HepG2 (cell line): Measurements from ENCODE around the gene KLHL11. TPM values are rescaled to one million over a fixed set of nuclear protein-coding genes. Genes with fewer than 3 reads are reported as not detected.
A peak's percentile ranks its signal among the peaks of the same experiment; 100 is the strongest.

Experiments used
- AGO2 ChIP-seq: fragments of 200-400 bp; formaldehyde crosslinking; optimal IDR thresholded peaks from 2 replicates; pipeline ENCODE3; 2017; ENCODE audit warnings: mild to moderate bottlenecking, low read depth, low read length, moderate library complexity
- ASH2L ChIP-seq: fragments of 300-600, 200-600 bp; sonication (generic); IDR thresholded peaks from 2 replicates; pipeline ENCODE4 v1.7.0; 2017; ENCODE audit warnings: low read depth, mild to moderate bottlenecking, moderate library complexity, mixed read lengths, low read length; ENCODE audit not compliant: insufficient read length
- FIP1L1 ChIP-seq: fragments of 200-400 bp; formaldehyde crosslinking; IDR thresholded peaks from 2 replicates; pipeline ENCODE4 v1.6.1; 2018; ENCODE audit warnings: low read depth, mild to moderate bottlenecking, low read length, moderate library complexity, borderline replicate concordance; ENCODE audit not compliant: insufficient read depth
- GFI1 ChIP-seq: sonication (generic); formaldehyde crosslinking; IDR thresholded peaks from 2 replicates; pipeline ENCODE4 v1.5.0; 2020; ENCODE audit warnings: missing genetic modification reagents, mild to moderate bottlenecking, borderline replicate concordance
- NCOA1 ChIP-seq: sonication (generic); formaldehyde crosslinking; IDR thresholded peaks from 2 replicates; pipeline ENCODE4 v1.9.0; 2021; ENCODE audit warnings: missing genetic modification reagents
- NFYB ChIP-seq: sonication (generic); formaldehyde crosslinking; IDR thresholded peaks from 2 replicates; pipeline ENCODE4 v1.4.0; 2020; ENCODE audit warnings: missing genetic modification reagents
- ONECUT2 ChIP-seq: sonication (generic); formaldehyde crosslinking; IDR thresholded peaks from 2 replicates; pipeline ENCODE4 v1.4.0; 2020; ENCODE audit warnings: missing genetic modification reagents
- PCBP2 ChIP-seq: fragments of 200-400 bp; formaldehyde crosslinking; optimal IDR thresholded peaks from 2 replicates; pipeline ENCODE3; 2018; ENCODE audit warnings: low read length, low read depth; ENCODE audit not compliant: poor library complexity, severe bottlenecking
- PHF21A ChIP-seq: sonication (generic); formaldehyde crosslinking; IDR thresholded peaks from 2 replicates; pipeline ENCODE4 v1.5.0; 2020; ENCODE audit warnings: mild to moderate bottlenecking, missing genetic modification reagents
- RORA ChIP-seq: sonication (generic); formaldehyde crosslinking; IDR thresholded peaks from 2 replicates; pipeline ENCODE4 v1.5.0; 2020; ENCODE audit warnings: mild to moderate bottlenecking, missing genetic modification reagents, moderate library complexity
- SAFB2 ChIP-seq: sonication (generic); formaldehyde crosslinking; IDR thresholded peaks from 2 replicates; pipeline ENCODE4 v1.5.1; 2020; ENCODE audit warnings: missing genetic modification reagents, low read depth, mild to moderate bottlenecking, borderline replicate concordance
- TARDBP ChIP-seq: sonication (generic); formaldehyde crosslinking; IDR thresholded peaks from 2 replicates; pipeline ENCODE4 v1.8.0; 2022; ENCODE audit warnings: mild to moderate bottlenecking, missing genetic modification reagents
- ZBTB42 ChIP-seq: sonication (generic); formaldehyde crosslinking; IDR thresholded peaks from 2 replicates; pipeline ENCODE4 v1.5.0; 2020; ENCODE audit warnings: mild to moderate bottlenecking, missing genetic modification reagents
- ZNF333 ChIP-seq: sonication (generic); formaldehyde crosslinking; IDR thresholded peaks from 2 replicates; pipeline ENCODE4 v1.4.0; 2020; ENCODE audit warnings: mild to moderate bottlenecking, missing genetic modification reagents, borderline replicate concordance
- ZNF343 ChIP-seq: sonication (generic); formaldehyde crosslinking; IDR thresholded peaks from 2 replicates; pipeline ENCODE4 v1.4.0; 2020; ENCODE audit warnings: mild to moderate bottlenecking, missing genetic modification reagents
- ZNF549 ChIP-seq: sonication (generic); formaldehyde crosslinking; IDR thresholded peaks from 2 replicates; pipeline ENCODE4 v1.5.0; 2020; ENCODE audit warnings: missing genetic modification reagents
- ZNF776 ChIP-seq: sonication (generic); formaldehyde crosslinking; IDR thresholded peaks from 2 replicates; pipeline ENCODE4 v1.4.0; 2020; ENCODE audit warnings: mild to moderate bottlenecking, missing genetic modification reagents
- polyA plus RNA-seq, 8 experiments: library from polyadenylated mRNA; depleted of rRNA in 3 of 8; stranded (reverse) in 7 of 8; unstranded in 1 of 8; fragments of >200 nt; fragmentation: Illumina TruSeq in 4 of 8; extraction: Trizol in 4 of 8; gene quantifications; 2 replicates each; pipeline versions ENCODE4 v1.2.1 to v1.2.3, GENCODE V29; 2011 to 2016; ENCODE audit warnings: low read depth in 4 of 8, missing spikeins in 1 of 8, mixed read lengths in 1 of 8; ENCODE audit not compliant: insufficient read depth in 1 of 8
- total RNA-seq, 5 experiments: library from RNA; depleted of rRNA; stranded (reverse); fragments of >200 nt; fragmentation: Illumina TruSeq; extraction: Trizol; gene quantifications; 2 replicates each; pipeline ENCODE4 v1.2.3, GENCODE V29; 2016; ENCODE audit warnings: low read depth in 1 of 5
- TF ChIP-seq, protein P1 (sequence below): sonication (generic); formaldehyde crosslinking; IDR thresholded peaks from 2 replicates; pipeline ENCODE4 v1.4.0; 2020; ENCODE audit warnings: missing genetic modification reagents, borderline replicate concordance
- TF ChIP-seq, protein P2 (sequence below): sonication (generic); formaldehyde crosslinking; IDR thresholded peaks from 2 replicates; pipeline ENCODE4 v1.4.0; 2020; ENCODE audit warnings: missing genetic modification reagents
- TF ChIP-seq, protein P3 (sequence below): IDR thresholded peaks from 2 replicates; pipeline ENCODE4 v1.6.1; 2012; ENCODE audit warnings: inconsistent platforms
- TF ChIP-seq, protein P4 (sequence below): IDR thresholded peaks from 2 replicates; pipeline ENCODE4 v1.6.1; 2016; ENCODE audit warnings: low read depth, control low read depth
- TF ChIP-seq, protein P5 (sequence below): sonication (generic); formaldehyde crosslinking; conservative IDR thresholded peaks from 2 replicates; pipeline ENCODE4 v1.4.0; 2020; ENCODE audit warnings: missing genetic modification reagents

KLHL11 gene
- total and polyA plus RNA-seq, 2 of the 13 experiments (the other 11 are each of a cell fraction or from before 2014, with no cell fraction given) = 7.7 to 27.5 TPM

DNA sequence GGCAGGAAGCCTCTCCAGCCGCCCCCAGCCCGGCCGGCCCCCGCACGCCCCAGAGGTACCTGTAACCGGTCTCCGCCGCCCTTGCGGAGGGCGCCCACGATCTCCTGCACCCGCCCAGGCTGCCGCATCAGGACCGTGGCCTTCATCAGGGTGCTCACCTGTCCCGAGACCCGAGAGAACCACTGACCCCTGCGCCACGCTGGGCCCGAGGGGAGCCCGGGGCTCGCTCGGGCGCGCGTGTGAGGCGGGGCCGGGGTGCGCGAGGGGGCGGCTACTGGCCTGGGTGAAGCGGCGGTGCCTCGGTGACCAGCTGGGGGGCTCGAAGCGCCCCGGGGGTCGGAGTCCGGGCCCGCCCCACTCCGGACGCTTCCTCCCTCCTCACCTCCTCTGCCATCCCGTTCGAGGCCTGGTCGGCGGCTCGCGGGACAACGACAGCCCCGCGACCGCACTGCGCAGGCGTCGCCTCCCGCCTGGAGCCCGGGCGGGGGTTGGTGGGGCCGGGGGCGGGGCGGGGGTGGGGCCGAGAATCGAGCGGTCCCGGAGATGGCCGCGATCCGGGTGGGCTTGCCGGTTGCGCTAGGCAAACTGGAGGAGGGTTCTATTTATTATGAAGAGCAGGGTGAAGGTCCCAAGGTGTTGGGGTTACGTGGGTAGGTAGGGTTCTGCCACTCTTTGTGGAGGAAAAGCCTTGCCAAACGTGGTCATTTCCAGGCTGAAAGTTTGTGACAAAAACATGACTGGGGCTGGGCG lies 29.2 kb downstream of the KLHL11 start, which contains the start of gene NT5C3B (continued):
- TF ChIP-seq, protein P1, sequence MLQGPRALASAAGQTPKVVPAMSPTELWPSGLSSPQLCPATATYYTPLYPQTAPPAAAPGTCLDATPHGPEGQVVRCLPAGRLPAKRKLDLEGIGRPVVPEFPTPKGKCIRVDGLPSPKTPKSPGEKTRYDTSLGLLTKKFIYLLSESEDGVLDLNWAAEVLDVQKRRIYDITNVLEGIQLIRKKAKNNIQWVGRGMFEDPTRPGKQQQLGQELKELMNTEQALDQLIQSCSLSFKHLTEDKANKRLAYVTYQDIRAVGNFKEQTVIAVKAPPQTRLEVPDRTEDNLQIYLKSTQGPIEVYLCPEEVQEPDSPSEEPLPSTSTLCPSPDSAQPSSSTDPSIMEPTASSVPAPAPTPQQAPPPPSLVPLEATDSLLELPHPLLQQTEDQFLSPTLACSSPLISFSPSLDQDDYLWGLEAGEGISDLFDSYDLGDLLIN = no peak
- TF ChIP-seq FIP1L1 (no peak), GFI1 (CRISPR knock-in tag) (no peak), PCBP2 (no peak), TARDBP (CRISPR knock-in tag) (0 out of 2 replicates have a peak, but pooled peaks have one; percentile 28), ZNF333 (CRISPR knock-in tag) (peak; percentile 82; the same call in 1 of the 2 replicates), ZNF776 (CRISPR knock-in tag) (peak; percentile 87; the same call in 1 of the 2 replicates), NCOA1 (CRISPR knock-in tag) (no peak), PHF21A (peak; percentile 24; the same call in 1 of the 2 replicates), SAFB2 (peak; percentile 77; the same call in 1 of the 2 replicates), ZNF343 (CRISPR knock-in tag) (0 out of 2 replicates have a peak, but pooled peaks have one; percentile 71), ASH2L (peak; percentile 69), AGO2 (peak; percentile 75), ZBTB42 (0 out of 2 replicates have a peak, but pooled peaks have one; percentile 66), ONECUT2 (CRISPR knock-in tag) (no peak), RORA (CRISPR knock-in tag) (no peak), NFYB (CRISPR knock-in tag) (no peak), ZNF549 (CRISPR knock-in tag) (no peak)
- TF ChIP-seq, protein P2, sequence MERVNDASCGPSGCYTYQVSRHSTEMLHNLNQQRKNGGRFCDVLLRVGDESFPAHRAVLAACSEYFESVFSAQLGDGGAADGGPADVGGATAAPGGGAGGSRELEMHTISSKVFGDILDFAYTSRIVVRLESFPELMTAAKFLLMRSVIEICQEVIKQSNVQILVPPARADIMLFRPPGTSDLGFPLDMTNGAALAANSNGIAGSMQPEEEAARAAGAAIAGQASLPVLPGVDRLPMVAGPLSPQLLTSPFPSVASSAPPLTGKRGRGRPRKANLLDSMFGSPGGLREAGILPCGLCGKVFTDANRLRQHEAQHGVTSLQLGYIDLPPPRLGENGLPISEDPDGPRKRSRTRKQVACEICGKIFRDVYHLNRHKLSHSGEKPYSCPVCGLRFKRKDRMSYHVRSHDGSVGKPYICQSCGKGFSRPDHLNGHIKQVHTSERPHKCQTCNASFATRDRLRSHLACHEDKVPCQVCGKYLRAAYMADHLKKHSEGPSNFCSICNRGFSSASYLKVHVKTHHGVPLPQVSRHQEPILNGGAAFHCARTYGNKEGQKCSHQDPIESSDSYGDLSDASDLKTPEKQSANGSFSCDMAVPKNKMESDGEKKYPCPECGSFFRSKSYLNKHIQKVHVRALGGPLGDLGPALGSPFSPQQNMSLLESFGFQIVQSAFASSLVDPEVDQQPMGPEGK (CRISPR knock-in tag) = peak; percentile 68
- TF ChIP-seq, protein P3, sequence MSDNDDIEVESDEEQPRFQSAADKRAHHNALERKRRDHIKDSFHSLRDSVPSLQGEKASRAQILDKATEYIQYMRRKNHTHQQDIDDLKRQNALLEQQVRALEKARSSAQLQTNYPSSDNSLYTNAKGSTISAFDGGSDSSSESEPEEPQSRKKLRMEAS = peak; percentile 59
- TF ChIP-seq, protein P4, sequence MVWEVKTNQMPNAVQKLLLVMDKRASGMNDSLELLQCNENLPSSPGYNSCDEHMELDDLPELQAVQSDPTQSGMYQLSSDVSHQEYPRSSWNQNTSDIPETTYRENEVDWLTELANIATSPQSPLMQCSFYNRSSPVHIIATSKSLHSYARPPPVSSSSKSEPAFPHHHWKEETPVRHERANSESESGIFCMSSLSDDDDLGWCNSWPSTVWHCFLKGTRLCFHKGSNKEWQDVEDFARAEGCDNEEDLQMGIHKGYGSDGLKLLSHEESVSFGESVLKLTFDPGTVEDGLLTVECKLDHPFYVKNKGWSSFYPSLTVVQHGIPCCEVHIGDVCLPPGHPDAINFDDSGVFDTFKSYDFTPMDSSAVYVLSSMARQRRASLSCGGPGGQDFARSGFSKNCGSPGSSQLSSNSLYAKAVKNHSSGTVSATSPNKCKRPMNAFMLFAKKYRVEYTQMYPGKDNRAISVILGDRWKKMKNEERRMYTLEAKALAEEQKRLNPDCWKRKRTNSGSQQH (CRISPR knock-in tag) = no peak
- TF ChIP-seq, protein P5, sequence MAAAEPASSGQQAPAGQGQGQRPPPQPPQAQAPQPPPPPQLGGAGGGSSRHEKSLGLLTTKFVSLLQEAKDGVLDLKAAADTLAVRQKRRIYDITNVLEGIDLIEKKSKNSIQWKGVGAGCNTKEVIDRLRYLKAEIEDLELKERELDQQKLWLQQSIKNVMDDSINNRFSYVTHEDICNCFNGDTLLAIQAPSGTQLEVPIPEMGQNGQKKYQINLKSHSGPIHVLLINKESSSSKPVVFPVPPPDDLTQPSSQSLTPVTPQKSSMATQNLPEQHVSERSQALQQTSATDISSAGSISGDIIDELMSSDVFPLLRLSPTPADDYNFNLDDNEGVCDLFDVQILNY (CRISPR knock-in tag) = peak; percentile 26; the same call in 1 of the 2 replicates
